ENCODE results near the gene AK5.
"Not testable (repeated sequence)": the region's sequence is repeated elsewhere in the genome, so short reads cannot be mapped to it uniquely, and the experiment has no call there.

Gene AK5

GRCh38 chr1:77487631-77488030, 205.8 kb downstream of the AK5 start:
- H3K27ac ChIP-seq (ENCODE audit: low read length): no peak overlapping the region
- H3K9me3 ChIP-seq (ENCODE audit: control insufficient read depth, low read depth, low read length): no peaks in the 10 kb centered on the region
- no peaks in the 10 kb centered on the region for H3K36me3 ChIP-seq (ENCODE audit: control insufficient read depth, low read depth, low read length)
- H3K27me3 ChIP-seq (ENCODE audit: control insufficient read depth, insufficient read depth, low read length): no peaks in the 10 kb centered on the region
- H3K4me3 ChIP-seq (ENCODE audit: low read length): no peak overlapping the region
- peaks cover 5% of the 10 kb centered on the region for H3K4me1 ChIP-seq (ENCODE audit: control insufficient read depth, low read depth, low read length)
- no peak overlapping the region for H3K9ac ChIP-seq (ENCODE audit: low read length)

- no peaks in the 10 kb centered on the region for H3K27me3 ChIP-seq (ENCODE audit: control insufficient read depth, insufficient read depth, low read length)
- H3K27ac ChIP-seq (ENCODE audit: low read length): no peak overlapping the region
- peaks cover 5% of the 10 kb centered on the region for H3K4me1 ChIP-seq (ENCODE audit: control insufficient read depth, low read depth, low read length)
- H3K9ac ChIP-seq (ENCODE audit: low read length): no peak overlapping the region
- no peaks in the 10 kb centered on the region for H3K36me3 ChIP-seq (ENCODE audit: control insufficient read depth, low read depth, low read length)
- no peak overlapping the region for H3K4me3 ChIP-seq (ENCODE audit: low read length)
- no peaks in the 10 kb centered on the region for H3K9me3 ChIP-seq (ENCODE audit: control insufficient read depth, low read depth, low read length)
These were observed 208.1 kb downstream of the AK5 start for GRCh38 chr1:77489910-77490309.

- Histone ChIP-seq H3K9me3 (ENCODE audit: control insufficient read depth, low read depth, low read length) (no peaks in the 10 kb centered on the region), H3K27me3 (ENCODE audit: control insufficient read depth, insufficient read depth, low read length) (no peaks in the 10 kb centered on the region), H3K4me1 (ENCODE audit: control insufficient read depth, low read depth, low read length) (peaks cover 5% of the 10 kb centered on the region), H3K36me3 (ENCODE audit: control insufficient read depth, low read depth, low read length) (no peaks in the 10 kb centered on the region), H3K4me3 (ENCODE audit: low read length) (no peak overlapping the region), H3K27ac (ENCODE audit: low read length) (no peak overlapping the region), H3K9ac (ENCODE audit: low read length) (no peak overlapping the region)
These were observed 212.2 kb downstream of the AK5 start for GRCh38 chr1:77494026-77494425.

GRCh38 chr1:77498918-77499317, 217.1 kb downstream of the AK5 start:
- no peaks in the 10 kb centered on the region for H3K4me1 ChIP-seq (ENCODE audit: control insufficient read depth, low read depth, low read length)
- no peak overlapping the region for H3K27ac ChIP-seq (ENCODE audit: low read length)
- no peaks in the 10 kb centered on the region for H3K36me3 ChIP-seq (ENCODE audit: control insufficient read depth, low read depth, low read length)
- H3K9ac ChIP-seq (ENCODE audit: low read length): no peak overlapping the region
- H3K4me3 ChIP-seq (ENCODE audit: low read length): no peak overlapping the region
- no peaks in the 10 kb centered on the region for H3K27me3 ChIP-seq (ENCODE audit: control insufficient read depth, insufficient read depth, low read length)
- H3K9me3 ChIP-seq (ENCODE audit: control insufficient read depth, low read depth, low read length): no peaks in the 10 kb centered on the region

GRCh38 chr1:77499466-77499865, 217.6 kb downstream of the AK5 start:
- no peaks in the 10 kb centered on the region for H3K36me3 ChIP-seq (ENCODE audit: control insufficient read depth, low read depth, low read length)
- H3K27ac ChIP-seq (ENCODE audit: low read length): no peak overlapping the region
- no peaks in the 10 kb centered on the region for H3K9me3 ChIP-seq (ENCODE audit: control insufficient read depth, low read depth, low read length)
- no peak overlapping the region for H3K9ac ChIP-seq (ENCODE audit: low read length)
- H3K4me1 ChIP-seq (ENCODE audit: control insufficient read depth, low read depth, low read length): no peaks in the 10 kb centered on the region
- H3K27me3 ChIP-seq (ENCODE audit: control insufficient read depth, insufficient read depth, low read length): no peaks in the 10 kb centered on the region
- H3K4me3 ChIP-seq (ENCODE audit: low read length): no peak overlapping the region

GRCh38 chr1:77504986-77505385, 223.2 kb downstream of the AK5 start:
- no peak overlapping the region for H3K27ac ChIP-seq (ENCODE audit: low read length)
- no peaks in the 10 kb centered on the region for H3K27me3 ChIP-seq (ENCODE audit: control insufficient read depth, insufficient read depth, low read length)
- no peak overlapping the region for H3K9ac ChIP-seq (ENCODE audit: low read length)
- no peaks in the 10 kb centered on the region for H3K4me1 ChIP-seq (ENCODE audit: control insufficient read depth, low read depth, low read length)
- H3K9me3 ChIP-seq (ENCODE audit: control insufficient read depth, low read depth, low read length): no peaks in the 10 kb centered on the region
- H3K4me3 ChIP-seq (ENCODE audit: low read length): no peak overlapping the region
- H3K36me3 ChIP-seq (ENCODE audit: control insufficient read depth, low read depth, low read length): no peaks in the 10 kb centered on the region

GRCh38 chr1:77506771-77507170, 225.0 kb downstream of the AK5 start:
- Histone ChIP-seq H3K9ac (ENCODE audit: low read length) (no peak overlapping the region), H3K27ac (ENCODE audit: low read length) (no peak overlapping the region), H3K4me3 (ENCODE audit: low read length) (no peak overlapping the region), H3K27me3 (ENCODE audit: control insufficient read depth, insufficient read depth, low read length) (no peaks in the 10 kb centered on the region), H3K9me3 (ENCODE audit: control insufficient read depth, low read depth, low read length) (no peaks in the 10 kb centered on the region), H3K36me3 (ENCODE audit: control insufficient read depth, low read depth, low read length) (no peaks in the 10 kb centered on the region), H3K4me1 (ENCODE audit: control insufficient read depth, low read depth, low read length) (no peaks in the 10 kb centered on the region)

- H3K4me3 ChIP-seq (ENCODE audit: low read length): no peak overlapping the region
- H3K4me1 ChIP-seq (ENCODE audit: control insufficient read depth, low read depth, low read length): peaks cover 4% of the 10 kb centered on the region
- no peaks in the 10 kb centered on the region for H3K27me3 ChIP-seq (ENCODE audit: control insufficient read depth, insufficient read depth, low read length)
- H3K9ac ChIP-seq (ENCODE audit: low read length): no peak overlapping the region
- no peaks in the 10 kb centered on the region for H3K36me3 ChIP-seq (ENCODE audit: control insufficient read depth, low read depth, low read length)
- no peak overlapping the region for H3K27ac ChIP-seq (ENCODE audit: low read length)
- no peaks in the 10 kb centered on the region for H3K9me3 ChIP-seq (ENCODE audit: control insufficient read depth, low read depth, low read length)
These were observed 227.3 kb downstream of the AK5 start for GRCh38 chr1:77509051-77509492.

- H3K9ac ChIP-seq (ENCODE audit: low read length): no peak overlapping the region
- peaks cover 13% of the 10 kb centered on the region for H3K4me1 ChIP-seq (ENCODE audit: control insufficient read depth, low read depth, low read length)
- no peak overlapping the region for H3K27ac ChIP-seq (ENCODE audit: low read length)
- H3K9me3 ChIP-seq (ENCODE audit: control insufficient read depth, low read depth, low read length): no peaks in the 10 kb centered on the region
- H3K36me3 ChIP-seq (ENCODE audit: control insufficient read depth, low read depth, low read length): no peaks in the 10 kb centered on the region
- no peaks in the 10 kb centered on the region for H3K27me3 ChIP-seq (ENCODE audit: control insufficient read depth, insufficient read depth, low read length)
- H3K4me3 ChIP-seq (ENCODE audit: low read length): no peak overlapping the region
These were observed 228.1 kb downstream of the AK5 start for GRCh38 chr1:77509898-77510297.

- H3K9me3 ChIP-seq (ENCODE audit: control insufficient read depth, low read depth, low read length): no peaks in the 10 kb centered on the region
- peaks cover 17% of the 10 kb centered on the region for H3K4me1 ChIP-seq (ENCODE audit: control insufficient read depth, low read depth, low read length)
- H3K27ac ChIP-seq (ENCODE audit: low read length): no peak overlapping the region
- H3K4me3 ChIP-seq (ENCODE audit: low read length): no peak overlapping the region
- no peak overlapping the region for H3K9ac ChIP-seq (ENCODE audit: low read length)
- no peaks in the 10 kb centered on the region for H3K27me3 ChIP-seq (ENCODE audit: control insufficient read depth, insufficient read depth, low read length)
- H3K36me3 ChIP-seq (ENCODE audit: control insufficient read depth, low read depth, low read length): no peaks in the 10 kb centered on the region
These were observed 229.6 kb downstream of the AK5 start for GRCh38 chr1:77511440-77511840.

- H3K27ac ChIP-seq (ENCODE audit: low read length); H3K4me3 ChIP-seq (ENCODE audit: low read length); H3K36me3 ChIP-seq (ENCODE audit: control insufficient read depth, low read depth, low read length); H3K9ac ChIP-seq (ENCODE audit: low read length); H3K27me3 ChIP-seq (ENCODE audit: control insufficient read depth, insufficient read depth, low read length); H3K9me3 ChIP-seq (ENCODE audit: control insufficient read depth, low read depth, low read length): not testable (repeated sequence)
- H3K4me1 ChIP-seq (ENCODE audit: control insufficient read depth, low read depth, low read length): peaks cover 17% of the 10 kb centered on the region
These were observed 230.8 kb downstream of the AK5 start for GRCh38 chr1:77512650-77513049.

- no peaks in the 10 kb centered on the region for H3K27me3 ChIP-seq (ENCODE audit: control insufficient read depth, insufficient read depth, low read length)
- peak overlapping the region; percentile 13 for H3K4me3 ChIP-seq (ENCODE audit: low read length)
- H3K36me3 ChIP-seq (ENCODE audit: control insufficient read depth, low read depth, low read length): no peaks in the 10 kb centered on the region
- H3K9ac ChIP-seq (ENCODE audit: low read length): peak overlapping the region; percentile 29
- H3K4me1 ChIP-seq (ENCODE audit: control insufficient read depth, low read depth, low read length): peaks cover 17% of the 10 kb centered on the region
- no peak overlapping the region for H3K27ac ChIP-seq (ENCODE audit: low read length)
- H3K9me3 ChIP-seq (ENCODE audit: control insufficient read depth, low read depth, low read length): no peaks in the 10 kb centered on the region
These were observed 232.3 kb downstream of the AK5 start for GRCh38 chr1:77513839-77514763.
